HUES48 (cell line): ENCODE results near the gene UBE3D.

ENCODE experiments used
- H3K27ac ChIP-seq: one replicate; pipeline ENCODE4 v1.7.0; 2013; ENCODE audit warnings: low read depth, low read length, inconsistent platforms
- H3K27me3 ChIP-seq: 2 replicates; pipeline ENCODE4 v1.6.1; 2013; ENCODE audit warnings: mild to moderate bottlenecking, low read length; ENCODE audit not compliant: control insufficient read depth, insufficient read depth
- H3K36me3 ChIP-seq: 2 replicates; pipeline ENCODE4 v1.6.1; 2013; ENCODE audit warnings: low read length; ENCODE audit not compliant: control insufficient read depth, insufficient read depth
- H3K4me1 ChIP-seq: 2 replicates; pipeline ENCODE4 v1.6.1; 2013; ENCODE audit warnings: mild to moderate bottlenecking, low read length; ENCODE audit not compliant: control insufficient read depth, insufficient read depth
- H3K4me3 ChIP-seq: 2 replicates; pipeline ENCODE4 v1.5.1; 2013; ENCODE audit warnings: mild to moderate bottlenecking, low read depth, low read length
- H3K9ac ChIP-seq: 2 replicates; pipeline ENCODE4 v1.6.1; 2013; ENCODE audit warnings: mild to moderate bottlenecking, low read depth, low read length, moderate library complexity
- H3K9me3 ChIP-seq: 2 replicates; pipeline ENCODE4 v1.6.1; 2013; ENCODE audit warnings: low read length; ENCODE audit not compliant: control insufficient read depth, insufficient read depth

The UBE3D gene

GRCh38 chr6:83065511-83066192 is at the start of gene UBE3D:
Gene UBE3D (minus strand): TSS chr6:83065841. CDS start chr6:83065718, 123 bp downstream.
- peaks cover 32% of the 10 kb centered on the region for H3K4me1 ChIP-seq
- no peaks in the 10 kb centered on the region for H3K9me3 ChIP-seq
- no peaks in the 10 kb centered on the region for H3K27me3 ChIP-seq
- peaks cover 12% of the 10 kb centered on the region for H3K36me3 ChIP-seq
- peak within 1 kb of the TSS; percentile 88 for H3K4me3 ChIP-seq
- peak within 1 kb of the TSS; percentile 88 for H3K9ac ChIP-seq
- H3K27ac ChIP-seq, result peak within 1 kb of the TSS; percentile 73

GRCh38 chr6:83114164-83114563 is 48.5 kb upstream of the UBE3D start:
- H3K27ac ChIP-seq, result no peak overlapping the region
- no peaks in the 10 kb centered on the region for H3K9me3 ChIP-seq
- no peaks in the 10 kb centered on the region for H3K4me1 ChIP-seq
- H3K4me3 ChIP-seq, result no peak overlapping the region
- H3K9ac ChIP-seq, result no peak overlapping the region
- H3K27me3 ChIP-seq, result no peaks in the 10 kb centered on the region
- H3K36me3 ChIP-seq, result peaks cover 26% of the 10 kb centered on the region

- no peak overlapping the region for H3K4me3 ChIP-seq
- H3K36me3 ChIP-seq, result peaks cover 28% of the 10 kb centered on the region
- no peaks in the 10 kb centered on the region for H3K27me3 ChIP-seq
- H3K4me1 ChIP-seq, result no peaks in the 10 kb centered on the region
- no peak overlapping the region for H3K9ac ChIP-seq
- no peaks in the 10 kb centered on the region for H3K9me3 ChIP-seq
- no peak overlapping the region for H3K27ac ChIP-seq
These were observed 47.6 kb upstream of the UBE3D start for GRCh38 chr6:83113258-83113657.

- Histone ChIP-seq H3K4me3 (no peak overlapping the region), H3K9ac (no peak overlapping the region), H3K36me3 (peaks cover 28% of the 10 kb centered on the region), H3K4me1 (no peaks in the 10 kb centered on the region), H3K9me3 (no peaks in the 10 kb centered on the region), H3K27ac (no peak overlapping the region), H3K27me3 (no peaks in the 10 kb centered on the region)
These were observed 42.7 kb upstream of the UBE3D start for GRCh38 chr6:83108378-83108777.

GRCh38 chr6:83098589-83098988 is 32.9 kb upstream of the UBE3D start:
- no peak overlapping the region for H3K27ac ChIP-seq
- H3K36me3 ChIP-seq, result peaks cover 15% of the 10 kb centered on the region
- H3K9ac ChIP-seq, result no peak overlapping the region
- no peaks in the 10 kb centered on the region for H3K9me3 ChIP-seq
- no peak overlapping the region for H3K4me3 ChIP-seq
- H3K27me3 ChIP-seq, result no peaks in the 10 kb centered on the region
- H3K4me1 ChIP-seq, result no peaks in the 10 kb centered on the region; the same call in 1 of the 2 replicates

- Histone ChIP-seq H3K4me3 (no peak overlapping the region), H3K36me3 (peaks cover 12% of the 10 kb centered on the region), H3K27me3 (no peaks in the 10 kb centered on the region), H3K27ac (no peak overlapping the region), H3K4me1 (no peaks in the 10 kb centered on the region; the same call in 1 of the 2 replicates), H3K9ac (no peak overlapping the region), H3K9me3 (no peaks in the 10 kb centered on the region)
These were observed 32.0 kb upstream of the UBE3D start for GRCh38 chr6:83097675-83098074.

GRCh38 chr6:83097204-83097603 is 31.6 kb upstream of the UBE3D start:
- H3K4me1 ChIP-seq, result no peaks in the 10 kb centered on the region; the same call in 1 of the 2 replicates
- H3K9ac ChIP-seq, result no peak overlapping the region
- no peak overlapping the region for H3K27ac ChIP-seq
- H3K9me3 ChIP-seq, result no peaks in the 10 kb centered on the region
- peaks cover 8% of the 10 kb centered on the region for H3K36me3 ChIP-seq
- no peak overlapping the region for H3K4me3 ChIP-seq
- no peaks in the 10 kb centered on the region for H3K27me3 ChIP-seq

GRCh38 chr6:83096791-83097190 is 31.1 kb upstream of the UBE3D start:
- no peak overlapping the region for H3K27ac ChIP-seq
- H3K9me3 ChIP-seq, result no peaks in the 10 kb centered on the region
- H3K9ac ChIP-seq, result no peak overlapping the region
- H3K36me3 ChIP-seq, result peaks cover 4% of the 10 kb centered on the region; the same call in 1 of the 2 replicates
- H3K27me3 ChIP-seq, result no peaks in the 10 kb centered on the region
- H3K4me1 ChIP-seq, result no peaks in the 10 kb centered on the region; the same call in 1 of the 2 replicates
- no peak overlapping the region for H3K4me3 ChIP-seq

GRCh38 chr6:83092756-83093399 is 27.2 kb upstream of the UBE3D start:
- Histone ChIP-seq H3K27ac (no peak overlapping the region), H3K4me3 (no peak overlapping the region), H3K36me3 (no peaks in the 10 kb centered on the region), H3K9ac (no peak overlapping the region), H3K27me3 (no peaks in the 10 kb centered on the region), H3K9me3 (no peaks in the 10 kb centered on the region), H3K4me1 (no peaks in the 10 kb centered on the region)

- no peak overlapping the region for H3K9ac ChIP-seq
- no peaks in the 10 kb centered on the region for H3K9me3 ChIP-seq
- H3K36me3 ChIP-seq, result no peaks in the 10 kb centered on the region
- H3K27me3 ChIP-seq, result no peaks in the 10 kb centered on the region
- H3K4me3 ChIP-seq, result no peak overlapping the region
- H3K4me1 ChIP-seq, result no peaks in the 10 kb centered on the region
- no peak overlapping the region for H3K27ac ChIP-seq
These were observed 21.1 kb upstream of the UBE3D start for GRCh38 chr6:83086751-83087150.

GRCh38 chr6:83083476-83083875 is 17.8 kb upstream of the UBE3D start:
- Histone ChIP-seq H3K27ac (no peak overlapping the region), H3K9ac (no peak overlapping the region), H3K36me3 (no peaks in the 10 kb centered on the region), H3K9me3 (no peaks in the 10 kb centered on the region), H3K4me3 (no peak overlapping the region), H3K27me3 (no peaks in the 10 kb centered on the region), H3K4me1 (peaks cover 17% of the 10 kb centered on the region)
